Measurements from ENCODE around the gene GALNT10. TPM values are rescaled to one million over a fixed set of nuclear protein-coding genes. Genes with fewer than 3 reads are reported as not detected.

Gene GALNT10
- total RNA-seq, 1 experiment from 2014 or later, result 22.9 TPM

- ATAC-seq (no peak), DNase-seq (ENCODE audit: low spot score) (no peak)
- CTCF ChIA-PET, result no interaction called here
- TF ChIP-seq ZNF121 (CRISPR knock-in tag; IDR thresholded peaks at IDR 0.05), result no peak
- no peak for TF ChIP-seq ZBTB43 (CRISPR knock-in tag; IDR thresholded peaks at IDR 0.05)
- POLR2A ChIA-PET, result no interaction called here
- no peak overlapping the region for H3K27ac Mint-ChIP-seq
- H3K4me3 Mint-ChIP-seq, result no peak overlapping the region
- H3K4me1 Mint-ChIP-seq, result peaks cover under 1% of the 10 kb centered on the region; the same call in 1 of the 2 replicates
- H3K36me3 Mint-ChIP-seq, result no peaks in the 10 kb centered on the region
- H3K27me3 Mint-ChIP-seq (ENCODE audit: low read depth), result no peaks in the 10 kb centered on the region
- no peaks in the 10 kb centered on the region for H3K9me3 Mint-ChIP-seq
These were observed 129.9 kb downstream of the GALNT10 start for GRCh38 chr5:154320224-154321089.

- ATAC-seq, result no peak
- Mint-ChIP-seq H3K27ac (no peak overlapping the region), H3K36me3 (no peaks in the 10 kb centered on the region), H3K4me3 (no peak overlapping the region), H3K27me3 (ENCODE audit: low read depth) (no peaks in the 10 kb centered on the region), H3K4me1 (no peaks in the 10 kb centered on the region; the same call in 1 of the 2 replicates), H3K9me3 (no peaks in the 10 kb centered on the region)
- TF ChIP-seq HMGA2 (CRISPR knock-in tag; IDR thresholded peaks at IDR 0.05) (no peak), USF2 (CRISPR knock-in tag; IDR thresholded peaks at IDR 0.05) (no peak), USF1 (CRISPR knock-in tag; IDR thresholded peaks at IDR 0.05) (no peak), ELF4 (CRISPR knock-in tag; IDR thresholded peaks at IDR 0.05; ENCODE audit: low read depth) (no peak), ZNF232 (CRISPR knock-in tag; IDR thresholded peaks at IDR 0.05) (no peak), ZNF425 (CRISPR knock-in tag; conservative IDR thresholded peaks at IDR 0.05) (no peak), ATF2 (CRISPR knock-in tag; IDR thresholded peaks at IDR 0.05; ENCODE audit: borderline replicate concordance, low read depth) (no peak), GRHL2 (CRISPR knock-in tag; IDR thresholded peaks at IDR 0.05; ENCODE audit: insufficient replicate concordance, severe bottlenecking) (no peak), MXD4 (CRISPR knock-in tag; IDR thresholded peaks at IDR 0.05; ENCODE audit: borderline replicate concordance) (no peak), ZNF396 (CRISPR knock-in tag; IDR thresholded peaks at IDR 0.05; ENCODE audit: borderline replicate concordance) (no peak), IRF1 (CRISPR knock-in tag; IDR thresholded peaks at IDR 0.05) (no peak)
- ChIA-PET POLR2A (no interaction called here), CTCF (interaction anchor here (1.8 kb wide), 1 partner anchor 125 kb away, joined by 4 read pairs; no protein-coding TSS in a partner anchor)
- no peak for DNase-seq (ENCODE audit: low spot score)
These were observed 131.0 kb downstream of the GALNT10 start for GRCh38 chr5:154321546-154321945.

GRCh38 chr5:154324033-154324432 is 133.5 kb downstream of the GALNT10 start:
- POLR2A ChIA-PET, result no interaction called here
- no peaks in the 10 kb centered on the region for H3K27me3 Mint-ChIP-seq (ENCODE audit: low read depth)
- DNase-seq (ENCODE audit: low spot score), result no peak
- no peak overlapping the region for H3K4me3 Mint-ChIP-seq
- CTCF ChIA-PET, result no interaction called here
- H3K36me3 Mint-ChIP-seq, result no peaks in the 10 kb centered on the region
- no peaks in the 10 kb centered on the region for H3K9me3 Mint-ChIP-seq
- H3K4me1 Mint-ChIP-seq, result no peaks in the 10 kb centered on the region; the same call in 1 of the 2 replicates
- ATAC-seq, result peak; percentile 28; the same call in 1 of the 2 replicates
- H3K27ac Mint-ChIP-seq, result no peak overlapping the region
- TF ChIP-seq NR3C1 (CRISPR knock-in tag; conservative IDR thresholded peaks at IDR 0.05; ENCODE audit: low read depth) (no peak), MLX (CRISPR knock-in tag; IDR thresholded peaks at IDR 0.05) (no peak), MYBL2 (CRISPR knock-in tag; IDR thresholded peaks at IDR 0.05) (no peak), E2F5 (CRISPR knock-in tag; IDR thresholded peaks at IDR 0.05) (no peak), JUN (CRISPR knock-in tag; IDR thresholded peaks at IDR 0.05) (no peak), HMGXB4 (CRISPR knock-in tag; IDR thresholded peaks at IDR 0.05) (no peak)

Data from WTC11 (cell line).